GM23338 (cell line): ENCODE measurements around the gene HLCS. TPM values are rescaled to one million over a fixed set of nuclear protein-coding genes. Genes with fewer than 3 reads are reported as not detected.

Source experiments
- ATAC-seq: fragments of 200-7000 bp; cut with Tn5 transposase; 3 replicates; pipeline ENCODE4 v1.9.1; 2020
- DNase-seq: peaks from one replicate; pipeline ENCODE4 v3.0.0-alpha.2; 2015; ENCODE audit warnings: low spot score
- H2AFZ ChIP-seq: fragments of 200-600 bp; sonication (generic); 2 replicates; pipeline ENCODE4 v1.8.0; 2016; ENCODE audit warnings: antibody characterized with exemption, mild to moderate bottlenecking, moderate library complexity
- H3F3A ChIP-seq: fragments of 200-600 bp; sonication (generic); replicated peaks from 2 replicates; pipeline ENCODE4 v1.8.0; 2017; ENCODE audit warnings: antibody characterized with exemption, mixed run types, low read depth
- H3K27ac ChIP-seq: fragments of 200-600 bp; sonication (generic); 2 replicates; pipeline ENCODE4 v1.6.1; 2016; ENCODE audit warnings: low read depth
- H3K27me3 ChIP-seq: fragments of 200-600 bp; sonication (generic); 2 replicates; pipeline ENCODE4 v1.8.0; 2016; ENCODE audit warnings: mild to moderate bottlenecking, mixed run types, moderate library complexity; ENCODE audit not compliant: insufficient read depth
- H3K36me3 ChIP-seq: fragments of 200-600 bp; sonication (generic); 2 replicates; pipeline ENCODE4 v1.8.0; 2016; ENCODE audit warnings: mild to moderate bottlenecking; ENCODE audit not compliant: insufficient read depth
- H3K4me1 ChIP-seq: fragments of 200-600 bp; sonication (generic); 2 replicates; pipeline ENCODE4 v1.8.0; 2016; ENCODE audit warnings: mild to moderate bottlenecking, moderate library complexity; ENCODE audit not compliant: insufficient read depth
- H3K4me2 ChIP-seq: fragments of 200-600 bp; sonication (generic); 2 replicates; pipeline ENCODE4 v1.7.1; 2017; ENCODE audit warnings: mixed run types
- H3K4me3 ChIP-seq: fragments of 200-600 bp; sonication (generic); 2 replicates; pipeline ENCODE4 v1.6.1; 2016; ENCODE audit warnings: mixed run types
- H3K79me2 ChIP-seq: fragments of 200-600 bp; sonication (generic); replicated peaks from 2 replicates; pipeline ENCODE4 v1.8.0; 2017; ENCODE audit warnings: mild to moderate bottlenecking; ENCODE audit not compliant: insufficient read depth
- H3K9me2 ChIP-seq: fragments of 200-600 bp; sonication (generic); 2 replicates; pipeline ENCODE4 v1.8.0; 2017; ENCODE audit not compliant: insufficient read depth
- H4K20me1 ChIP-seq: fragments of 200-600 bp; sonication (generic); replicated peaks from 2 replicates; pipeline ENCODE4 v1.8.0; 2017; ENCODE audit warnings: mild to moderate bottlenecking; ENCODE audit not compliant: insufficient read depth
- H3K27ac Mint-ChIP-seq: 2 replicates; pipeline ENCODE4 v1.8.0; 2020; ENCODE audit warnings: inconsistent platforms, mild to moderate bottlenecking, moderate library complexity, mixed read lengths
- H3K27me3 Mint-ChIP-seq: 3 replicates; pipeline ENCODE4 v1.8.0; 2022; ENCODE audit warnings: low read depth, mild to moderate bottlenecking, moderate library complexity, mixed read lengths, inconsistent platforms; ENCODE audit not compliant: insufficient read depth, poor library complexity
- H3K36me3 Mint-ChIP-seq: 3 replicates; pipeline ENCODE4 v1.8.0; 2021; ENCODE audit warnings: low read depth, mild to moderate bottlenecking, inconsistent platforms, moderate library complexity, mixed read lengths
- H3K4me1 Mint-ChIP-seq: 3 replicates; pipeline ENCODE4 v1.8.0; 2020; ENCODE audit warnings: mild to moderate bottlenecking, inconsistent platforms, mixed read lengths
- H3K4me3 Mint-ChIP-seq: 3 replicates; pipeline ENCODE4 v1.8.0; 2021; ENCODE audit warnings: moderate library complexity, mild to moderate bottlenecking, inconsistent platforms, mixed read lengths
- H3K9me3 Mint-ChIP-seq: 3 replicates; pipeline ENCODE4 v1.8.0; 2020; ENCODE audit warnings: moderate library complexity, mild to moderate bottlenecking, inconsistent platforms, mixed read lengths
- CREB1 ChIP-seq: fragments of 250-450 bp; sonication (Bioruptor Pico); IDR thresholded peaks from 2 replicates; pipeline ENCODE4 v1.5.0; 2020; ENCODE audit warnings: low read depth, mild to moderate bottlenecking, moderate library complexity
- CTCF ChIP-seq, 2 experiments: fragments of 200-600 bp in 1 of 2; sonication (generic) in 1 of 2; conservative IDR thresholded peaks; 2 replicates each; pipeline versions ENCODE4 v1.5.1 to v1.6.1; 2016 to 2017; ENCODE audit warnings: antibody characterized with exemption in 2 of 2, low read depth in 2 of 2, mild to moderate bottlenecking in 2 of 2, moderate library complexity in 1 of 2
- ETS1 ChIP-seq: IDR thresholded peaks from 2 replicates; pipeline ENCODE4 v1.6.1; 2016; ENCODE audit warnings: antibody characterized with exemption
- EZH2 ChIP-seq: fragments of 200-600 bp; sonication (generic); IDR thresholded peaks from one replicate; pipeline ENCODE4 v1.8.0; 2017; ENCODE audit warnings: antibody characterized with exemption, mild to moderate bottlenecking, low read depth; ENCODE audit not compliant: unreplicated experiment
- NANOG ChIP-seq: IDR thresholded peaks from 2 replicates; pipeline ENCODE4 v1.6.1; 2016; ENCODE audit warnings: antibody characterized with exemption, borderline replicate concordance
- ZNF114 ChIP-seq: fragments of 250-450 bp; sonication (Bioruptor Pico); IDR thresholded peaks from 2 replicates; pipeline ENCODE4 v1.5.0; 2020; ENCODE audit warnings: mild to moderate bottlenecking, moderate library complexity
- polyA plus RNA-seq: library from polyadenylated mRNA; unstranded; fragments of >200 nt; fragmentation: Nextera tagmentation; extraction: Ambion mirVana; gene quantifications from 2 replicates; pipeline ENCODE4 v1.2.1, GENCODE V29; 2016
- total RNA-seq: library from RNA; depleted of rRNA; stranded (reverse); fragments of >200 nt; shearing (Covaris generic); gene quantifications from 2 replicates; pipeline ENCODE4 v1.2.3, GENCODE V29; 2014
- TF ChIP-seq, protein P1 (sequence below): fragments of 250-450 bp; sonication (Bioruptor Pico); IDR thresholded peaks from 2 replicates; pipeline ENCODE4 v1.5.0; 2020; ENCODE audit warnings: mild to moderate bottlenecking, moderate library complexity

Gene HLCS
- total and polyA plus RNA-seq, 2 experiments from 2014 or later: 6.1 to 14.7 TPM

GRCh38 chr21:36976882-36977651, 10.6 kb upstream of the HLCS start:
- no peak overlapping the region for H3K4me3 ChIP-seq
- Mint-ChIP-seq H3K27me3 (peaks cover 24% of the 10 kb centered on the region), H3K4me1 (peaks cover 15% of the 10 kb centered on the region), H3K27ac (no peak overlapping the region), H3K36me3 (no peaks in the 10 kb centered on the region), H3K9me3 (no peaks in the 10 kb centered on the region; the same call in 2 of the 3 replicates), H3K4me3 (no peak overlapping the region)
- H3K27me3 ChIP-seq: peaks cover 28% of the 10 kb centered on the region
- no peaks in the 10 kb centered on the region for H3K9me2 ChIP-seq
- 0 out of 2 replicates have a peak, but pooled peaks cover 3% of the 10 kb centered on the region for H3F3A ChIP-seq
- no peaks in the 10 kb centered on the region for H3K79me2 ChIP-seq
- H3K4me2 ChIP-seq: no peak overlapping the region; the same call in 1 of the 2 replicates
- TF ChIP-seq CTCF (conservative IDR thresholded peaks at IDR 0.05; ENCODE audit: low read depth in 2 of 2) (peak; percentile 83 to 90), NANOG (no peak), EZH2 (no peak), CREB1 (CRISPR knock-in tag) (peak; percentile 64), ZNF114 (CRISPR knock-in tag) (no peak), ETS1 (no peak)
- TF ChIP-seq, protein P1, sequence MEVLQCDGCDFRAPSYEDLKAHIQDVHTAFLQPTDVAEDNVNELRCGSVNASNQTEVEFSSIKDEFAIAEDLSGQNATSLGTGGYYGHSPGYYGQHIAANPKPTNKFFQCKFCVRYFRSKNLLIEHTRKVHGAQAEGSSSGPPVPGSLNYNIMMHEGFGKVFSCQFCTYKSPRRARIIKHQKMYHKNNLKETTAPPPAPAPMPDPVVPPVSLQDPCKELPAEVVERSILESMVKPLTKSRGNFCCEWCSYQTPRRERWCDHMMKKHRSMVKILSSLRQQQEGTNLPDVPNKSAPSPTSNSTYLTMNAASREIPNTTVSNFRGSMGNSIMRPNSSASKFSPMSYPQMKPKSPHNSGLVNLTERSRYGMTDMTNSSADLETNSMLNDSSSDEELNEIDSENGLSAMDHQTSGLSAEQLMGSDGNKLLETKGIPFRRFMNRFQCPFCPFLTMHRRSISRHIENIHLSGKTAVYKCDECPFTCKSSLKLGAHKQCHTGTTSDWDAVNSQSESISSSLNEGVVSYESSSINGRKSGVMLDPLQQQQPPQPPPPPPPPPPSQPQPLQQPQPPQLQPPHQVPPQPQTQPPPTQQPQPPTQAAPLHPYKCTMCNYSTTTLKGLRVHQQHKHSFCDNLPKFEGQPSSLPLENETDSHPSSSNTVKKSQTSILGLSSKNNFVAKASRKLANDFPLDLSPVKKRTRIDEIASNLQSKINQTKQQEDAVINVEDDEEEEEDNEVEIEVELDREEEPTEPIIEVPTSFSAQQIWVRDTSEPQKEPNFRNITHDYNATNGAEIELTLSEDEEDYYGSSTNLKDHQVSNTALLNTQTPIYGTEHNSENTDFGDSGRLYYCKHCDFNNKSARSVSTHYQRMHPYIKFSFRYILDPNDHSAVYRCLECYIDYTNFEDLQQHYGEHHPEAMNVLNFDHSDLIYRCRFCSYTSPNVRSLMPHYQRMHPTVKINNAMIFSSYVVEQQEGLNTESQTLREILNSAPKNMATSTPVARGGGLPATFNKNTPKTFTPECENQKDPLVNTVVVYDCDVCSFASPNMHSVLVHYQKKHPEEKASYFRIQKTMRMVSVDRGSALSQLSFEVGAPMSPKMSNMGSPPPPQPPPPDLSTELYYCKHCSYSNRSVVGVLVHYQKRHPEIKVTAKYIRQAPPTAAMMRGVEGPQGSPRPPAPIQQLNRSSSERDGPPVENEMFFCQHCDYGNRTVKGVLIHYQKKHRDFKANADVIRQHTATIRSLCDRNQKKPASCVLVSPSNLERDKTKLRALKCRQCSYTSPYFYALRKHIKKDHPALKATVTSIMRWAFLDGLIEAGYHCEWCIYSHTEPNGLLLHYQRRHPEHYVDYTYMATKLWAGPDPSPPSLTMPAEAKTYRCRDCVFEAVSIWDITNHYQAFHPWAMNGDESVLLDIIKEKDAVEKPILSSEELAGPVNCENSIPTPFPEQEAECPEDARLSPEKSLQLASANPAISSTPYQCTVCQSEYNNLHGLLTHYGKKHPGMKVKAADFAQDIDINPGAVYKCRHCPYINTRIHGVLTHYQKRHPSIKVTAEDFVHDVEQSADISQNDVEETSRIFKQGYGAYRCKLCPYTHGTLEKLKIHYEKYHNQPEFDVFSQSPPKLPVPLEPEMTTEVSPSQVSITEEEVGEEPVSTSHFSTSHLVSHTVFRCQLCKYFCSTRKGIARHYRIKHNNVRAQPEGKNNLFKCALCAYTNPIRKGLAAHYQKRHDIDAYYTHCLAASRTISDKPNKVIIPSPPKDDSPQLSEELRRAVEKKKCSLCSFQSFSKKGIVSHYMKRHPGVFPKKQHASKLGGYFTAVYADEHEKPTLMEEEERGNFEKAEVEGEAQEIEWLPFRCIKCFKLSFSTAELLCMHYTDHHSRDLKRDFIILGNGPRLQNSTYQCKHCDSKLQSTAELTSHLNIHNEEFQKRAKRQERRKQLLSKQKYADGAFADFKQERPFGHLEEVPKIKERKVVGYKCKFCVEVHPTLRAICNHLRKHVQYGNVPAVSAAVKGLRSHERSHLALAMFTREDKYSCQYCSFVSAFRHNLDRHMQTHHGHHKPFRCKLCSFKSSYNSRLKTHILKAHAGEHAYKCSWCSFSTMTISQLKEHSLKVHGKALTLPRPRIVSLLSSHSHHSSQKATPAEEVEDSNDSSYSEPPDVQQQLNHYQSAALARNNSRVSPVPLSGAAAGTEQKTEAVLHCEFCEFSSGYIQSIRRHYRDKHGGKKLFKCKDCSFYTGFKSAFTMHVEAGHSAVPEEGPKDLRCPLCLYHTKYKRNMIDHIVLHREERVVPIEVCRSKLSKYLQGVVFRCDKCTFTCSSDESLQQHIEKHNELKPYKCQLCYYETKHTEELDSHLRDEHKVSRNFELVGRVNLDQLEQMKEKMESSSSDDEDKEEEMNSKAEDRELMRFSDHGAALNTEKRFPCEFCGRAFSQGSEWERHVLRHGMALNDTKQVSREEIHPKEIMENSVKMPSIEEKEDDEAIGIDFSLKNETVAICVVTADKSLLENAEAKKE (CRISPR knock-in tag): no peak
- ATAC-seq (peak; percentile 56), DNase-seq (peak; percentile 93)
- peaks cover 6% of the 10 kb centered on the region; the same call in 1 of the 2 replicates for H3K4me1 ChIP-seq
- H2AFZ ChIP-seq: no peak overlapping the region
- no peaks in the 10 kb centered on the region for H3K36me3 ChIP-seq
- no peak overlapping the region for H3K27ac ChIP-seq
- H4K20me1 ChIP-seq: 0 out of 2 replicates have a peak, but pooled peaks cover 3% of the 10 kb centered on the region
